GM12891 (cell line): Measurements from ENCODE around the gene TTC22.

Experiments used
- POLR2A ChIP-seq: IDR thresholded peaks from 2 replicates; pipeline ENCODE4 v1.6.1; 2011; ENCODE audit warnings: low read depth, low read length, control low read depth
- TAF1 ChIP-seq: IDR thresholded peaks from 2 replicates; pipeline ENCODE4 v1.6.1; 2011; ENCODE audit warnings: low read depth, low read length, control low read depth

- TF ChIP-seq POLR2A = no peak
- TF ChIP-seq TAF1 = no peak
Observed at GRCh38 chr1:54803761-54804470, 2.8 kb upstream of the TTC22 start.
